Left ventricle myocardium superior (tissue), 1 donor: ENCODE data around the gene ZBTB8A. TPM values are rescaled to one million over a fixed set of nuclear protein-coding genes. Genes with fewer than 3 reads are reported as not detected.
"Not testable (repeated sequence)": the region's sequence is repeated elsewhere in the genome, so short reads cannot be mapped to it uniquely, and the experiment has no call there.

Experiments used
- ATAC-seq: fragments of 200-7000 bp; cut with Tn5 transposase; one replicate; pipeline ENCODE4 v1.9.1; 2020; ENCODE audit warnings: mild to moderate bottlenecking, moderate library complexity
- DNase-seq: peaks from one replicate; pipeline ENCODE4 v3.0.0-alpha.2; 2020
- intact Hi-C: fragments of 100-400 bp; cut with micrococcal nuclease; formaldehyde crosslinking; loops from one replicate; pipeline ENCODE4 v1.11.0; 2022
- total RNA-seq: library from RNA; stranded (reverse); fragmentation: NEBNext Ultra II Directional; extraction: Animal tissue kit (Norgen Biotek cat#: 25700); gene quantifications from one replicate; pipeline ENCODE4 v1.2.1, GENCODE V29; 2021
- donor health status: DM: no; HTN: yes; CAD: no; lungs with severe emphysema.

ZBTB8A gene
- total RNA-seq, 1 donor from 2014 or later = 2.5 TPM

GRCh38 chr1:32609180-32609579 lies 70.0 kb downstream of the ZBTB8A start:
- DNase-seq = no peak
- ATAC-seq = no peak
- intact Hi-C loops = no loop called here

GRCh38 chr1:32611859-32612188 lies 72.6 kb downstream of the ZBTB8A start:
- intact Hi-C loops = no loop called here
- no peak for ATAC-seq
- no peak for DNase-seq

GRCh38 chr1:32612189-32612881 lies 73.1 kb downstream of the ZBTB8A start:
- ATAC-seq = peak; percentile 100
- DNase-seq = peak; percentile 94
- intact Hi-C loops = no loop called here

GRCh38 chr1:32613472-32613871 lies 74.2 kb downstream of the ZBTB8A start:
- DNase-seq (no peak), ATAC-seq (no peak)
- intact Hi-C loops = no loop called here

- intact Hi-C loops = no loop called here
- ATAC-seq (no peak), DNase-seq (no peak)
Observed at GRCh38 chr1:32618673-32619221, 79.5 kb downstream of the ZBTB8A start.

GRCh38 chr1:32619701-32620485 lies 80.7 kb downstream of the ZBTB8A start:
- ATAC-seq = no peak
- intact Hi-C loops = no loop called here
- no peak for DNase-seq

- intact Hi-C loops = no loop called here
- ATAC-seq (no peak), DNase-seq (no peak)
Observed at GRCh38 chr1:32622205-32622604, 83.0 kb downstream of the ZBTB8A start.

GRCh38 chr1:32622806-32623681 lies 83.8 kb downstream of the ZBTB8A start:
- intact Hi-C loops = no loop called here
- ATAC-seq (no peak), DNase-seq (no peak)

GRCh38 chr1:32623775-32624174 lies 84.5 kb downstream of the ZBTB8A start:
- intact Hi-C loops = no loop called here
- ATAC-seq = no peak
- DNase-seq = no peak

- intact Hi-C loops = no loop called here
- ATAC-seq (no peak), DNase-seq (no peak)
Observed at GRCh38 chr1:32626176-32626575, 86.9 kb downstream of the ZBTB8A start.

GRCh38 chr1:32627596-32628162 lies 88.5 kb downstream of the ZBTB8A start:
- no peak for DNase-seq
- ATAC-seq = no peak
- intact Hi-C loops = no loop called here

GRCh38 chr1:32630173-32630572 lies 90.9 kb downstream of the ZBTB8A start:
- intact Hi-C loops, DNase-seq, ATAC-seq: not testable (repeated sequence)

GRCh38 chr1:32632829-32633228 lies 93.6 kb downstream of the ZBTB8A start:
- no peak for DNase-seq
- ATAC-seq = no peak
- intact Hi-C loops = no loop called here

- intact Hi-C loops = no loop called here
- ATAC-seq = no peak
Observed at GRCh38 chr1:32635508-32636277, 96.5 kb downstream of the ZBTB8A start.

GRCh38 chr1:32636914-32637645 lies 97.9 kb downstream of the ZBTB8A start:
- ATAC-seq = no peak
- no peak for DNase-seq
- intact Hi-C loops = no loop called here

More at GRCh38 chr1:32635508-32636277, 96.5 kb downstream of the ZBTB8A start:
- DNase-seq = no peak

- no peak for DNase-seq
- no peak for ATAC-seq
- intact Hi-C loops = no loop called here
Observed at GRCh38 chr1:32639489-32640075, 100.4 kb downstream of the ZBTB8A start.

- DNase-seq, intact Hi-C loops, ATAC-seq: not testable (repeated sequence)
Observed at GRCh38 chr1:32642292-32642827, 103.1 kb downstream of the ZBTB8A start.
